Neural crest cell (in vitro differentiated cells): ENCODE measurements around the gene SYNJ1. TPM values are rescaled to one million over a fixed set of nuclear protein-coding genes. Genes with fewer than 3 reads are reported as not detected.

ENCODE experiments used
- DNase-seq: peaks from one replicate; pipeline ENCODE4 v3.0.0; 2021; ENCODE audit warnings: low read depth, mixed read lengths, low spot score
- H3K27ac Mint-ChIP-seq: one replicate; pipeline ENCODE4 v1.8.0; 2021; ENCODE audit warnings: mild to moderate bottlenecking, mixed read lengths; ENCODE audit not compliant: unreplicated experiment
- H3K27me3 Mint-ChIP-seq: 2 replicates; pipeline ENCODE4 v1.8.0; 2021; ENCODE audit warnings: low read depth, mild to moderate bottlenecking, mixed read lengths
- H3K36me3 Mint-ChIP-seq: 2 replicates; pipeline ENCODE4 v1.8.0; 2021; ENCODE audit warnings: low read depth, mild to moderate bottlenecking, mixed read lengths
- H3K4me1 Mint-ChIP-seq: 2 replicates; pipeline ENCODE4 v1.8.0; 2021; ENCODE audit warnings: mixed read lengths
- H3K4me3 Mint-ChIP-seq: one replicate; pipeline ENCODE4 v1.8.0; 2021; ENCODE audit warnings: mild to moderate bottlenecking, mixed read lengths
- H3K9me3 Mint-ChIP-seq: 2 replicates; pipeline ENCODE4 v1.8.0; 2021; ENCODE audit warnings: mixed read lengths
- total RNA-seq: library from RNA; stranded (reverse); gene quantifications from 2 replicates; pipeline ENCODE4 v1.2.1, GENCODE V29; 2021
- TF ChIP-seq, protein P1 (sequence below): fragments of 200-600 bp; sonication (generic); conservative IDR thresholded peaks from 2 replicates; pipeline ENCODE4 v1.5.0; 2021; ENCODE audit warnings: antibody characterized with exemption, mild to moderate bottlenecking

Gene SYNJ1
- total RNA-seq, 1 donor from 2014 or later: 11.1 TPM

DNA sequence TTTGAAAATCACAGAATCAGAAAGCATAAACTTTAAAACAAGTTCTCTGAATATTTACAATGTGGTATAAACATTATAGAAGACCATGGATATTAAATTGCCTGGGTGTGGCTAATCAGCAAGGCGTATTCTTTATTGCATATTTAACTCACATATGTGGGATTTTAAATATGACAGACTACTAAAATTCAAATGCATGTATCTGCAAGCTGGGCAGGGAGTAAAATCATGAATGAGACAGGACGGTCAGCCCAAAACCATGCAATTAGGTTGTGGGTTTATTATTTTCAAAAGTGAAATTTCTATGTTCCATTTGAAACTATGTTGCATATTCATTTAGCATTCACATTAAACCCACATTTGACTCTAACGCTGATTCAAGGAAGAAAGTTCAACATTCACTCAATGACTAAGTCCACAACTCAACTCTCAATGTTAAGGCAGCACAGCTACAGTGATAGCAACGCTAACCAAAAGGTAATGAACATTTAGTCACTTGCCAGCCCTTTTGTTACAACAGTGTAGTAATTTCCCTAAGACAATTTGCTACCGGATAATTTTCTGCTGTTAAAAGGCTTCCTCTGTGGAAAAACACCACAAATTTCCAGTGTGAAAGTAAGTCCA lies 6.3 kb upstream of the SYNJ1 start:
- TF ChIP-seq, protein P1, sequence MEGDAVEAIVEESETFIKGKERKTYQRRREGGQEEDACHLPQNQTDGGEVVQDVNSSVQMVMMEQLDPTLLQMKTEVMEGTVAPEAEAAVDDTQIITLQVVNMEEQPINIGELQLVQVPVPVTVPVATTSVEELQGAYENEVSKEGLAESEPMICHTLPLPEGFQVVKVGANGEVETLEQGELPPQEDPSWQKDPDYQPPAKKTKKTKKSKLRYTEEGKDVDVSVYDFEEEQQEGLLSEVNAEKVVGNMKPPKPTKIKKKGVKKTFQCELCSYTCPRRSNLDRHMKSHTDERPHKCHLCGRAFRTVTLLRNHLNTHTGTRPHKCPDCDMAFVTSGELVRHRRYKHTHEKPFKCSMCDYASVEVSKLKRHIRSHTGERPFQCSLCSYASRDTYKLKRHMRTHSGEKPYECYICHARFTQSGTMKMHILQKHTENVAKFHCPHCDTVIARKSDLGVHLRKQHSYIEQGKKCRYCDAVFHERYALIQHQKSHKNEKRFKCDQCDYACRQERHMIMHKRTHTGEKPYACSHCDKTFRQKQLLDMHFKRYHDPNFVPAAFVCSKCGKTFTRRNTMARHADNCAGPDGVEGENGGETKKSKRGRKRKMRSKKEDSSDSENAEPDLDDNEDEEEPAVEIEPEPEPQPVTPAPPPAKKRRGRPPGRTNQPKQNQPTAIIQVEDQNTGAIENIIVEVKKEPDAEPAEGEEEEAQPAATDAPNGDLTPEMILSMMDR: no peak
- Mint-ChIP-seq H3K36me3 (peaks cover 8% of the 10 kb centered on the region), H3K9me3 (no peaks in the 10 kb centered on the region), H3K4me1 (no peaks in the 10 kb centered on the region), H3K27ac (no peak overlapping the region), H3K27me3 (no peaks in the 10 kb centered on the region), H3K4me3 (no peak overlapping the region)
- no peak for DNase-seq

DNA sequence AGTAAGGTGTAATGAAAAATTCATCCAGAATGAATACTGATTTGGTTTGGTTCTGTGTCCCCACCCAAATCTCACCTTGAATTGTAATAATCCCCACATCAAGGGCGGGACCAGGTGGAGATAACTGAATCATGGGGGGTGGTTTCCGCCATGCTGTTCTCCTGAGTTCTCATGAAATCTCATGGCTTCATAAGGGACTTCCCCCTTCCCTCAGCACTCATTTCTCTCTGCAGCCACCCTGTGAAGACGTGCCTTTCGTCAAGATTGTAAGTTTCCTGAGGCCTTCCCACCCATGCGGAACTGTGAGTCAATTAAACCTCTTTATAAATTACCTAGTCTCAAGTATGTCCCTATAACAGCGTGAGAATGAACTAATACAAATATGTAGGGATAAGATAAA lies 5.5 kb upstream of the SYNJ1 start:
- Mint-ChIP-seq H3K27me3 (no peaks in the 10 kb centered on the region), H3K36me3 (peaks cover 8% of the 10 kb centered on the region), H3K9me3 (no peaks in the 10 kb centered on the region), H3K27ac (no peak overlapping the region), H3K4me1 (peaks cover 6% of the 10 kb centered on the region), H3K4me3 (no peak overlapping the region)
- TF ChIP-seq, protein P1: no peak
- no peak for DNase-seq

DNA sequence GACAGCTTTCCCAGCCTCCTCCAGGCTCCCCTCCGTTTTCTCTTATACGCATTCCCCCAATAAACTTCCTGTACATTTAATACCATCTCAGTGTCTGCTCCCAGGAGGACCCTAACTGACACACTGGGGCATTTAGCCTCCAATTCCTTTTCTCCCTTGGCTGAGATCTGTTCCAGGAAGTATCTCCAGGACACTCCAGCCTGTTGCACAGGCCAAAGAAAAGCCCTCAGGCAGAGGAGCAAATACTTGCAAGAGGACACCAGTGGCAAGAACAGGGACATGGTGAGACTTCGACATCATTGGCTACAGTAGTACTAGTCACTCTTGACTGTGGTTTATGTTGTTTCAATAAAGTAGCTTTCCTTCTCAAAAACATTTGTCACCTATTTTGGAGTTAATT lies 4.7 kb upstream of the SYNJ1 start:
- DNase-seq: no peak
- Mint-ChIP-seq H3K27ac (no peak overlapping the region), H3K36me3 (peaks cover 8% of the 10 kb centered on the region), H3K4me3 (peak overlapping the region; percentile 28), H3K4me1 (peaks cover 8% of the 10 kb centered on the region), H3K27me3 (no peaks in the 10 kb centered on the region), H3K9me3 (no peaks in the 10 kb centered on the region)
- TF ChIP-seq, protein P1: no peak

- DNase-seq: no peak
- Mint-ChIP-seq H3K4me3 (peak overlapping the region; percentile 96), H3K4me1 (peaks cover 20% of the 10 kb centered on the region), H3K36me3 (peaks cover 4% of the 10 kb centered on the region), H3K27me3 (no peaks in the 10 kb centered on the region), H3K9me3 (no peaks in the 10 kb centered on the region), H3K27ac (peak overlapping the region; percentile 7)
- TF ChIP-seq, protein P1: no peak
Measured at GRCh38 chr21:32728848-32729247, 1.0 kb upstream of the SYNJ1 start.

- H3K9me3 Mint-ChIP-seq: no peaks in the 10 kb centered on the region
- TF ChIP-seq, protein P1: no peak
Measured at GRCh38 chr21:32728456-32728839, 635 bp upstream of the SYNJ1 start.

More at GRCh38 chr21:32728456-32728839, 635 bp upstream of the SYNJ1 start:
- Mint-ChIP-seq H3K4me1 (peaks cover 20% of the 10 kb centered on the region), H3K36me3 (peaks cover 4% of the 10 kb centered on the region), H3K27ac (peak overlapping the region; percentile 7), H3K4me3 (peak overlapping the region; percentile 96), H3K27me3 (no peaks in the 10 kb centered on the region)
- no peak for DNase-seq
